Peyer's patch (tissue), 4 donors: ENCODE results near the gene SORBS2.

ENCODE experiments used
- POLR2A ChIP-seq, 2 donors: fragments of 450-650 bp; IDR thresholded peaks; one replicate each; pipeline ENCODE4 v1.5.1; 2017; ENCODE audit warnings: antibody characterized with exemption in 2 of 2, mild to moderate bottlenecking in 2 of 2, moderate library complexity in 2 of 2
- TF ChIP-seq, protein P1 (sequence below), 6 experiments: fragments of 450-650 bp in 4 of 6; fragments of 200-600 bp in 2 of 6; sonication (generic) in 1 of 6; IDR thresholded peaks; one replicate each; pipeline ENCODE4 v1.5.1; 2017 to 2019; ENCODE audit warnings: antibody characterized with exemption in 6 of 6, mild to moderate bottlenecking in 3 of 6, moderate library complexity in 1 of 6

DNA sequence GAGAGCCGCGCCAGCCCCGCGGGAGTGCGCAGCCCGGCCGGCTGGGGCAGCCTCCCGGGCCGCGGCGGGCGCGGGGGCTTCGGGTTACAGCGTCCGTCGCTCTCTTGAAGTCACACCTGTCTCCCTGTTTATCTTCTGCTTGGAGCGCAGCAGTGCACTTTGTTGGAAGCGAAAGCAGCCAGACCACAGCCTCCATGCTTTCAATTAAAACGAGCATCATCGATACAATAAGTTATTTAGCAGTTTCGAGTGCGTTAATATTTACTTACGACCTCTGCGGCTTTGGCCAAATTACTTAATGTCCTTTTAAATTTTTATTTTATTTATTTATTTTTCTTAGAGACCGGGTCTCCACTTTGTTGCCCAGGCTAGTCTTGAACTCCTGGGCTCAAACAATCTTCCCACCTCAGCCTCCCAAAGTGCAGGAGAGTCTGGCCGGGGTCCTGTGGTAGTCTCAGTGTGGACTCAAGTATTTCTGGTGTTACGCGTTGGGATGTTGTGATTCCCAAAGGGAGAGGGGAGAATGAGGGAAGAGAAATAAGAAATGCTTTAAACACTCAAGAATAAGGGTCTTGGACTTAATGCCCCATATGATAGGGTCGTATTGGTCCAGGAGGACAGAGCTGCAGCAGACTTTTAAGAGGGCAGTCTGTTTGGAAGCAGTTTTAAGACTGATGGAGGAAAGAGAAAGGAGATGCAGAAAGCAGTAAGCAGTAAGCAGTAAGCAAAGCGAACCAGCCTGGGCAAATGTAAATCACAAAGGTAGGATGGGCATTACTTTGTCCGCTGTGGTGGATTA lies 276.2 kb downstream of the SORBS2 start:
- TF ChIP-seq, protein P1, sequence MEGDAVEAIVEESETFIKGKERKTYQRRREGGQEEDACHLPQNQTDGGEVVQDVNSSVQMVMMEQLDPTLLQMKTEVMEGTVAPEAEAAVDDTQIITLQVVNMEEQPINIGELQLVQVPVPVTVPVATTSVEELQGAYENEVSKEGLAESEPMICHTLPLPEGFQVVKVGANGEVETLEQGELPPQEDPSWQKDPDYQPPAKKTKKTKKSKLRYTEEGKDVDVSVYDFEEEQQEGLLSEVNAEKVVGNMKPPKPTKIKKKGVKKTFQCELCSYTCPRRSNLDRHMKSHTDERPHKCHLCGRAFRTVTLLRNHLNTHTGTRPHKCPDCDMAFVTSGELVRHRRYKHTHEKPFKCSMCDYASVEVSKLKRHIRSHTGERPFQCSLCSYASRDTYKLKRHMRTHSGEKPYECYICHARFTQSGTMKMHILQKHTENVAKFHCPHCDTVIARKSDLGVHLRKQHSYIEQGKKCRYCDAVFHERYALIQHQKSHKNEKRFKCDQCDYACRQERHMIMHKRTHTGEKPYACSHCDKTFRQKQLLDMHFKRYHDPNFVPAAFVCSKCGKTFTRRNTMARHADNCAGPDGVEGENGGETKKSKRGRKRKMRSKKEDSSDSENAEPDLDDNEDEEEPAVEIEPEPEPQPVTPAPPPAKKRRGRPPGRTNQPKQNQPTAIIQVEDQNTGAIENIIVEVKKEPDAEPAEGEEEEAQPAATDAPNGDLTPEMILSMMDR (IDR thresholded peaks at IDR 0.05): no peak
- TF ChIP-seq POLR2A (IDR thresholded peaks at IDR 0.05): peak in 1 of 2 donors; percentile 2
